Ascending aorta (tissue), 2 donors: ENCODE data around the gene IL27RA. TPM values are rescaled to one million over a fixed set of nuclear protein-coding genes. Genes with fewer than 3 reads are reported as not detected.
A peak's percentile ranks its signal among the peaks of the same experiment; 100 is the strongest.

Experiments used
- DNase-seq, 2 donors: peaks; one replicate each; pipeline ENCODE4 v3.0.0-alpha.2; 2019; ENCODE audit warnings: low spot score in 2 of 2
- H3K27ac ChIP-seq, 2 donors: fragments of 200-600 bp; sonication (generic); one replicate each; pipeline ENCODE4 v1.5.1; 2016 to 2017; ENCODE audit warnings: mild to moderate bottlenecking in 1 of 2
- H3K27me3 ChIP-seq: fragments of 200-600 bp; sonication (generic); one replicate; pipeline ENCODE4 v1.5.1; 2017
- H3K36me3 ChIP-seq, 2 donors: fragments of 200-600 bp; sonication (generic); one replicate each; pipeline ENCODE4 v1.5.1; 2016
- H3K4me1 ChIP-seq, 2 donors: fragments of 200-600 bp; sonication (generic); one replicate each; pipeline ENCODE4 v1.5.1; 2016 to 2017; ENCODE audit warnings: mild to moderate bottlenecking in 1 of 2
- H3K4me3 ChIP-seq, 2 donors: fragments of 200-600 bp; sonication (generic); one replicate each; pipeline ENCODE4 v1.5.1; 2016 to 2017; ENCODE audit warnings: mild to moderate bottlenecking in 1 of 2
- H3K9me3 ChIP-seq, 2 donors: fragments of 200-600 bp; sonication (generic); one replicate each; pipeline ENCODE4 v1.5.1; 2016
- CTCF ChIP-seq, 3 experiments: fragments of 200-600 bp in 2 of 3; fragments of 450-650 bp in 1 of 3; sonication (generic) in 2 of 3; IDR thresholded peaks; one replicate each; pipeline ENCODE4 v1.5.1; 2016 to 2019; ENCODE audit warnings: antibody characterized with exemption in 3 of 3, mild to moderate bottlenecking in 1 of 3, moderate library complexity in 1 of 3
- intact Hi-C: fragments of 100-400 bp; cut with DNase I; formaldehyde crosslinking; loops from one replicate; pipeline ENCODE4 v1.15.1; 2023
- total RNA-seq: library from RNA; depleted of rRNA; stranded (reverse); fragments of >200 nt; gene quantifications from one replicate; pipeline ENCODE4 v1.1.0, GENCODE V29; 2016

The IL27RA gene
- total RNA-seq, 1 donor from 2014 or later = 4.2 TPM

- no peaks in the 10 kb centered on the region for H3K9me3 ChIP-seq
- H3K4me3 ChIP-seq = peak overlapping the region; percentile 80 to 93
- H3K27me3 ChIP-seq = no peaks in the 10 kb centered on the region
- intact Hi-C loops = loop anchor here (2.0 to 5.0 kb wide), 3 partner anchors 36 to 416 kb away; partner anchors contain the start of genes GIPC1 and PRKACA
- peak; percentile 94 to 99 for DNase-seq
- H3K4me1 ChIP-seq = peaks cover 4 to 14% of the 10 kb centered on the region in 2 donors
- peak overlapping the region; percentile 92 to 97 for H3K27ac ChIP-seq
- no peaks in the 10 kb centered on the region for H3K36me3 ChIP-seq
- TF ChIP-seq CTCF (IDR thresholded peaks at IDR 0.05) = no peak
Measured at GRCh38 chr19:14080887-14081796, 49.6 kb downstream of the IL27RA start.

- peak in 1 of 2 donors; percentile 77 for DNase-seq
- no peaks in the 10 kb centered on the region for H3K36me3 ChIP-seq
- TF ChIP-seq CTCF (IDR thresholded peaks at IDR 0.05) = no peak
- H3K27ac ChIP-seq = peak overlapping the region; percentile 92 to 97
- H3K4me3 ChIP-seq = peak overlapping the region; percentile 80 to 93
- intact Hi-C loops = loop anchor here (2.0 to 5.0 kb wide), 3 partner anchors 35 to 415 kb away; partner anchors contain the start of genes GIPC1 and PRKACA
- peaks cover 4 to 14% of the 10 kb centered on the region in 2 donors for H3K4me1 ChIP-seq
- no peaks in the 10 kb centered on the region for H3K9me3 ChIP-seq
- no peaks in the 10 kb centered on the region for H3K27me3 ChIP-seq
Measured at GRCh38 chr19:14081797-14082674, 50.5 kb downstream of the IL27RA start.

- H3K9me3 ChIP-seq = no peaks in the 10 kb centered on the region
- TF ChIP-seq CTCF (IDR thresholded peaks at IDR 0.05) = no peak
- H3K27me3 ChIP-seq = no peaks in the 10 kb centered on the region
- H3K36me3 ChIP-seq = no peaks in the 10 kb centered on the region
- DNase-seq = no peak
- peak overlapping the region in 1 of 2 donors; percentile 93 for H3K4me3 ChIP-seq
- intact Hi-C loops = loop anchor here (5.0 kb wide), 2 partner anchors 335 to 415 kb away; partner anchors contain the start of gene GIPC1
- H3K4me1 ChIP-seq = peaks cover 4 to 14% of the 10 kb centered on the region in 2 donors
- peak overlapping the region; percentile 92 to 97 for H3K27ac ChIP-seq
Measured at GRCh38 chr19:14082675-14082960, 51.1 kb downstream of the IL27RA start.

GRCh38 chr19:14085309-14085995 is 53.9 kb downstream of the IL27RA start, which contains the start of gene C19orf67:
TSS of gene C19orf67 (minus strand) at chr19:14085783. CDS start at chr19:14085627, 156 bp downstream.
- H3K4me1 ChIP-seq = peaks cover 7 to 17% of the 10 kb centered on the region in 2 donors
- no peaks in the 10 kb centered on the region for H3K9me3 ChIP-seq
- no peak within 1 kb of the TSS for H3K27ac ChIP-seq
- H3K36me3 ChIP-seq = peaks cover 5 to 12% of the 10 kb centered on the region in 2 donors
- intact Hi-C loops = no loop called here
- no peak within 1 kb of the TSS for H3K4me3 ChIP-seq
- H3K27me3 ChIP-seq = no peaks in the 10 kb centered on the region
- no peak for DNase-seq
- no peak for TF ChIP-seq CTCF (IDR thresholded peaks at IDR 0.05)

GRCh38 chr19:14086098-14086497 is 54.5 kb downstream of the IL27RA start:
- Histone ChIP-seq H3K36me3 (peaks cover 5 to 12% of the 10 kb centered on the region in 2 donors), H3K27ac (no peak overlapping the region), H3K4me3 (no peak overlapping the region), H3K9me3 (no peaks in the 10 kb centered on the region), H3K4me1 (peaks cover 7 to 12% of the 10 kb centered on the region in 2 donors), H3K27me3 (no peaks in the 10 kb centered on the region)
- no peak for DNase-seq
- no peak for TF ChIP-seq CTCF (IDR thresholded peaks at IDR 0.05)
- intact Hi-C loops = no loop called here
